ENCODE results near the gene SYCE3.

DNA sequence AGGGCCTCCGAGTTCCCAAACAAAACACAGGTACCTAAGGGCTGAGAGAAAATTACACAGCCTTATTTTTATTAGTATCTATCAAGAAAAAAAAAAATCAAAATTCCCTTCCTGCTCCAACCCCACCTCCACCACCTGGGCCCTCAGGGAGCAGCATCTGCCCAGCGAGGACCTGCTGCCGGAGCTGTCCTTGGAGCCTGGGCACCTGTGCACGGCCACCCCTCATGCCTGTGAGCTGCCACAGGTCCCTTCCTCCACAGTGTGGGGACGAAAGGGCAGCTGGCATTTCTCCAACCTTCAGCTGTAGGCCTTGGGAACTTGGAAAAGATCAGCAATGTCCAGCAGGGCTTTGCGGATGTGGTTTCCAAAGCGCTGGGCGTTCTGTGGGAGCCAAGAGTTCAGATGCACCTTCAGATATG is 6.3 kb upstream of the SYCE3 start:
- TF ChIP-seq CTCF (conservative IDR thresholded peaks at IDR 0.05; ENCODE audit: low read depth, low read length) (no peak), EZH2 (IDR thresholded peaks at IDR 0.05; ENCODE audit: low read length, unreplicated experiment) (no peak), EZH2phosphoT487 (IDR thresholded peaks at IDR 0.05; ENCODE audit: borderline replicate concordance, low read length) (no peak)
